Pancreas (tissue), 10 donors: ENCODE measurements around the gene SIT1. TPM values are rescaled to one million over a fixed set of nuclear protein-coding genes. Genes with fewer than 3 reads are reported as not detected.
A peak's percentile ranks its signal among the peaks of the same experiment; 100 is the strongest.
"Not testable (repeated sequence)": the region's sequence is repeated elsewhere in the genome, so short reads cannot be mapped to it uniquely, and the experiment has no call there.

Experiments
- ATAC-seq, 4 donors: fragments of 200-7000 bp; cut with Tn5 transposase; one replicate each; pipeline versions ENCODE4 v1.8.0 to v1.9.1; 2020; ENCODE audit warnings: mild to moderate bottlenecking in 4 of 4, moderate library complexity in 4 of 4
- DNase-seq, 6 donors: peaks; one replicate each; pipeline ENCODE4 v3.0.0-alpha.2; 2020
- FAIRE-seq: peaks from 2 replicates; lab custom pipeline; 2012; peaks lifted over from hg19 to GRCh38; lab: Jason Lieb, UNC
- H3K27ac ChIP-seq, 4 donors: fragments of 200-600 bp; sonication (generic); 1 replicate in 3 of 4; 2 replicates in 1 of 4; pipeline versions ENCODE4 v1.5.0 to v1.8.0; 2020
- H3K27me3 ChIP-seq, 4 donors: fragments of 200-600 bp; one replicate each; pipeline ENCODE4 v1.8.0; 2021
- H3K36me3 ChIP-seq, 3 donors: fragments of 200-600 bp; sonication (generic) in 1 of 3; one replicate each; pipeline versions ENCODE4 v1.5.0 to v1.8.0; 2020 to 2021
- H3K4me1 ChIP-seq, 3 donors: fragments of 200-600 bp; one replicate each; pipeline ENCODE4 v1.8.0; 2021
- H3K4me3 ChIP-seq, 4 donors: fragments of 200-600 bp; sonication (generic) in 2 of 4; one replicate each; pipeline versions ENCODE4 v1.5.0 to v1.8.0; 2020 to 2021
- H3K9me3 ChIP-seq, 4 donors: fragments of 200-600 bp; one replicate each; pipeline ENCODE4 v1.8.0; 2021
- WGBS, 2 donors: extraction: QIAGEN DNeasy Blood & Tissue Kit; methylation state at CpG; one replicate each; pipeline ENCODE4 v1.1.7; 2013; 5-methylcytosine and 5-hydroxymethylcytosine counted together
- intact Hi-C, 3 donors: fragments of 100-400 bp; cut with DNase I; formaldehyde crosslinking; loops; one replicate each; pipeline versions ENCODE4 v1.11.1 to v1.14.2; 2022
- polyA plus RNA-seq, 2 donors: library from polyadenylated mRNA; stranded (reverse); fragments of 200-250 nt; gene quantifications; one replicate each; pipeline ENCODE4 v1.2.3, GENCODE V29; 2013
- total RNA-seq, 6 donors: library from RNA; stranded (reverse); fragmentation: NEBNext Ultra II Directional in 4 of 6; extraction: Animal tissue kit (Norgen Biotek cat#: 25700) in 4 of 6; gene quantifications; one replicate each; pipeline versions ENCODE4 v1.2.1 to v1.2.4, GENCODE V29; 2021 to 2023
- TF ChIP-seq, protein P1 (sequence below), 4 donors: fragments of 200-600 bp; sonication (generic) in 3 of 4; IDR thresholded peaks; one replicate each; pipeline versions ENCODE4 v1.5.0 to v1.8.0; 2021; ENCODE audit warnings: antibody characterized with exemption in 4 of 4
- donor health status: healthy with polysubstance abuse.
- donor health status: DM: no; HTN: no; CAD: no; lungs with moderate emphysema.
- donor health status: DM: no; HTN: no; CAD: no.
- donor health status: control.
- donor health status: control.
- donor health status: Bipolar disorder and iron deficiency.
- donor health status: DM: yes; HTN: yes; CAD: no.
- donor health status: DM: no; HTN: no; CAD: no.
- donor health status: DM: no; HTN: no; CAD: no.
- donor health status: DM: yes; HTN: yes; CAD: no.

Gene SIT1
- total and polyA plus RNA-seq, 8 donors, result 0.25 to 0.59 (median 0.43) TPM; not detected in 2

DNA sequence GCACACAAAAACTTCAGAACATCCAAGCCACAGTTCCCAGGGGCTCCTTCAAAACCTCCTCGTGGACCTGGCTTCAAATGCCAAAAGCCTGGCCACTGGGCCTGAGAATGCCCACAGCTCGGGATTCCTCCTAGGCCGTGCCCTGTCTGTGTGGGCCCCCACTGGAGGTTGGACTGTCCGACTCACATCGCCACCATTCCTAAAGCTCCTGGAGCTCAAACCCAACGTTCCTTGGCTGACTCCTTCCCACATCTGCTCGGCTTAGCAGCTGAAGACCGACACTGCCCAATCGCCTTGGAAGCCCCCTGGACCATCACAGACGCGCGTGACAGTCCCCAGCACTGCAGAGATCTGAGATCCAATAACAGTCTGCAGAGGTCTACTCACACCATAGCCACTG lies 7.7 kb downstream of the SIT1 start:
- no peak overlapping the region for H3K27ac ChIP-seq
- H3K4me1 ChIP-seq, result peaks cover 0 to 6% (median 0%) of the 10 kb centered on the region in 3 donors
- intact Hi-C loops, result loop anchor here in 1 of 3 donors (10.0 kb wide), 1 partner anchor 62 kb away; no protein-coding TSS in a partner anchor
- no peaks in the 10 kb centered on the region for H3K9me3 ChIP-seq
- DNase-seq, result peak in 1 of 6 donors; percentile 16
- no peaks in the 10 kb centered on the region for H3K36me3 ChIP-seq
- FAIRE-seq, result no peak
- no peaks in the 10 kb centered on the region for H3K27me3 ChIP-seq
- TF ChIP-seq, protein P1, sequence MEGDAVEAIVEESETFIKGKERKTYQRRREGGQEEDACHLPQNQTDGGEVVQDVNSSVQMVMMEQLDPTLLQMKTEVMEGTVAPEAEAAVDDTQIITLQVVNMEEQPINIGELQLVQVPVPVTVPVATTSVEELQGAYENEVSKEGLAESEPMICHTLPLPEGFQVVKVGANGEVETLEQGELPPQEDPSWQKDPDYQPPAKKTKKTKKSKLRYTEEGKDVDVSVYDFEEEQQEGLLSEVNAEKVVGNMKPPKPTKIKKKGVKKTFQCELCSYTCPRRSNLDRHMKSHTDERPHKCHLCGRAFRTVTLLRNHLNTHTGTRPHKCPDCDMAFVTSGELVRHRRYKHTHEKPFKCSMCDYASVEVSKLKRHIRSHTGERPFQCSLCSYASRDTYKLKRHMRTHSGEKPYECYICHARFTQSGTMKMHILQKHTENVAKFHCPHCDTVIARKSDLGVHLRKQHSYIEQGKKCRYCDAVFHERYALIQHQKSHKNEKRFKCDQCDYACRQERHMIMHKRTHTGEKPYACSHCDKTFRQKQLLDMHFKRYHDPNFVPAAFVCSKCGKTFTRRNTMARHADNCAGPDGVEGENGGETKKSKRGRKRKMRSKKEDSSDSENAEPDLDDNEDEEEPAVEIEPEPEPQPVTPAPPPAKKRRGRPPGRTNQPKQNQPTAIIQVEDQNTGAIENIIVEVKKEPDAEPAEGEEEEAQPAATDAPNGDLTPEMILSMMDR (IDR thresholded peaks at IDR 0.05), result no peak
- ATAC-seq, result no peak
- 85 to 89% methylated on average over 12 of the region's 12 CpGs for WGBS, 2 donors
- H3K4me3 ChIP-seq, result no peak overlapping the region

DNA sequence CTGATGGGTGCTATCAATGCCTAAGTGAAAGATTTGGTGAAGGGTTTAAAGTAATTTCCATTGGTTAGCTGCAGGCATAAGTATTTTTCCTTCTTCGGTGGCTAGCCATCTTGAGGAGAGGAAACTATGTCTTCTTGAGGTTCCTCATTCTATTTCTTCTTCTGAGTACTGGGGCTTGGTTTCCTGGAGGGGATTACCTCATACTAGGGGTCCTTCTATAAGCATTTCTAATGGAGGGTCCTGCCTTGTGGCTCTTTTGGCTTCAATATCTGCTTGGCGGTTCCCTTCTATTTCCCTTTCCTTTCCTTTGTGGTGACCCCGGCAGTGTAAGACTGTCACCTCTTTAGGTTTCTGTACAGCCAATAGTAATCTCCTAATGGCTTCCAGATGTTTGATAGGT lies 9.3 kb downstream of the SIT1 start:
- not testable (repeated sequence) for FAIRE-seq, H3K9me3 ChIP-seq, H3K27me3 ChIP-seq, H3K4me3 ChIP-seq, H3K36me3 ChIP-seq, H3K27ac ChIP-seq, H3K4me1 ChIP-seq, DNase-seq, ATAC-seq
- intact Hi-C loops, result loop anchor here in 1 of 3 donors (10.0 kb wide), 1 partner anchor 63 kb away; no protein-coding TSS in a partner anchor
- 91 to 95% methylated on average over 3 of the region's 3 CpGs for WGBS, 2 donors

DNA sequence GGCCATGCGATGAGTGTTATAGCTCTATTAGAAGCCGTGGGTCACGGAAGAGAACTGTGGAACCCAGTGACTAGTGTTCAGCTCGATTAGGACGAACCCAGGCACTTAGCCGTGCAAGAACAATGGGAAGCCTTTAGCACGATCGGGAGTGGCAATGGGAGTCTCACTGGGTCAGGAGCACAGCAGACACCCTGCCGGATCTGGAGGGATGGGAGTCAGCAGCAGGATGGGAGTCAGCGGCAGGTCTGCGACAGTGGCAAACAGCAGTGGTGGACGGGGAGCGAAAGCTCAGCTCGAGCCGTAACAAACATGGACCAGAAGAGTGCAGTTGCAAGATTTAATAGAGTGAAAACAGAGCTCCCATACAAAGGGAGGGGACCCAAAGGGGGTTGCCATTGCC lies 10.3 kb downstream of the SIT1 start:
- not testable (repeated sequence) for H3K36me3 ChIP-seq, H3K27ac ChIP-seq, H3K9me3 ChIP-seq, FAIRE-seq, ATAC-seq, H3K27me3 ChIP-seq, H3K4me1 ChIP-seq, H3K4me3 ChIP-seq
- peak in 1 of 6 donors; percentile 23 for DNase-seq
- 94 to 96% methylated on average over 15 of the region's 15 CpGs for WGBS, 2 donors
- intact Hi-C loops, result loop anchor here in 1 of 3 donors (10.0 kb wide), 1 partner anchor 64 kb away; no protein-coding TSS in a partner anchor

DNA sequence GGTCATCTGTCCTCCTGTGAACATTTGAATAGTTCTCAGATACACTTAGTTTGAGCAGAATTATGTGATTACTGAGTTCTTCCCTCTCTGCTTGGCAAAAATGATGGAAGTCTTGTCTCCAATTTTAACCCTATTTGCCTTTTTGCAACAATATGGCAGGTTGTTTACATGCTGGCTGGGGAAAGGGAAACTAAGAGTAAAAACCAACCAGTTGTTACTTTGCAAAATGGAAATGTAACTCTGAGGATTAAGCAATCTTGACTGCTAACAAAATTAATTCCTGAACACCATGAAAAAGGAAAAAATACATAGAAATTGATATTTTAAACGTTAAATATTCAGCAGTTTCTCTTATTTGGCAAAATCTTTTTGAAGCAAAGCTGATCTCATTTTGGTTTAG lies 11.1 kb downstream of the SIT1 start:
- no peak overlapping the region for H3K27ac ChIP-seq
- no peaks in the 10 kb centered on the region for H3K9me3 ChIP-seq
- no peaks in the 10 kb centered on the region for H3K27me3 ChIP-seq
- WGBS, 2 donors, result 69 to 83% methylated on average over 1 of the region's 1 CpG
- no peaks in the 10 kb centered on the region for H3K4me1 ChIP-seq
- no peaks in the 10 kb centered on the region for H3K36me3 ChIP-seq
- H3K4me3 ChIP-seq, result no peak overlapping the region
- intact Hi-C loops, result loop anchor here in 1 of 3 donors (10.0 kb wide), 1 partner anchor 65 kb away; no protein-coding TSS in a partner anchor
- ATAC-seq (no peak), DNase-seq (no peak), FAIRE-seq (no peak)
- TF ChIP-seq, protein P1 (IDR thresholded peaks at IDR 0.05), result no peak

DNA sequence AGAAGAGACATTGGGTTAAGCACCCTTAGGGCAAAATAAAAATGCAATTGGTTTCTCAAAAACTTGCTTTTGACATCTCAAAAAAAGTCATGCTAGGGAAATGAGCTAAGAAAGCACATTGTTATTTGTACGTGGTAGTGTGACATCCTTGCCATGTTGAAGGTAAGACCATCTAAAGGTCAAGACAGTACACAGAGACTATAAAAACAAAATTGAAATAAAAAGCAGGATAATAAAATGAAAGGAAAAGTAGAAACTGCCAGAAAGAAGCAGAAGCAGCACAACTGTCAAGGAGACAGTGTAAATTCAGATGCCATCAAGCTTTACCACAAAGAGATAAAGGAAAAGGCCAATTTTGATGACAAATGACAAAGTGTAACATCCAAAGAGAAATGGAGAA lies 11.5 kb downstream of the SIT1 start:
- ATAC-seq, H3K9me3 ChIP-seq, DNase-seq, H3K36me3 ChIP-seq, H3K27ac ChIP-seq, intact Hi-C loops, H3K27me3 ChIP-seq, FAIRE-seq, H3K4me3 ChIP-seq, H3K4me1 ChIP-seq: not testable (repeated sequence)
- 83 to 93% methylated on average over 1 of the region's 1 CpG for WGBS, 2 donors

DNA sequence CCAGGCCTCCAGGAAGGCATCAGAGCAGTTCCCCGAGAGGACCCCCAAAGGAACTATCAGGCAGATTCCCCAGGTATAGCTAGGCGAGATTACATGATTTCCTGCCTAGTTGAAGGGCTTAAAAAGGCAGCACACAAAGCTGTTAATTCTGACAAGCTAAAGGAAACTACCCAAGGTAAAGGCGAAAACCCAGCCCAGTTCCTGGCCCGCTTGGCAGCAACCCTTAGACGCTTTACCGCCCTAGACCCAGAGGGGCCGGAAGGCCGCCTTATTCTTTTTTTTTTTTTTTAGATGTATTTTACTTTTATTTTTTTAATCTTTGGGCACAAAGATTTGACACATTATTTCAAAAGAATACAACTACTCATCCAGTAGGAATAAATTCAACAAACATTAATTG lies 12.0 kb downstream of the SIT1 start:
- DNase-seq, H3K9me3 ChIP-seq, intact Hi-C loops, FAIRE-seq, H3K27ac ChIP-seq, H3K36me3 ChIP-seq, H3K27me3 ChIP-seq, H3K4me3 ChIP-seq, ATAC-seq, H3K4me1 ChIP-seq: not testable (repeated sequence)
- 81 to 87% methylated on average over 7 of the region's 8 CpGs for WGBS, 2 donors

DNA sequence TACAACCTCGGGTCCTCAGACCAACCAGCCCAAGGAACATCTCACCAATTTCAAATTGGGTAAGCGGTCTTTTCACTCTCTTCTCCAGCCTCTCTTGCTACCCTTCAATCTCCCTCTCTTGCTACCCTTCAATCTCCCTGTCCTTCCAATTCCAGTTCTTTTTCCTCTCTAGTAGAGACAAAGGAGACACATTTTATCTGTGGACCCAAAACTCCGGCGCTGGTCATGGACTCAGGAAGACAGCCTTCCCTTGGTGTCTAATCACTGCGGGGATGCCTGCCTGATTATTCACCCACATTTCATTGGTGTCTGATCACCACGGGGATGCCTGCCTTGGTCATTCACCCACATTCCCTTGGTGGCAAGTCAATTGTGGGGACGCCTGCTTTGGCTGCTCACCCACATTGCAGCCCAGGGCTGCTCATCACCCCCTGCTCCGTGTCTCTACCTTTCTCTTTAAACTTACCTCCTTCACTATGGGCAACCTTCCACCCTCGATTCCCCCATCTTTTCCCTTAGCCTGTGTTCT lies 13.2 kb downstream of the SIT1 start:
- H3K27me3 ChIP-seq, intact Hi-C loops, H3K9me3 ChIP-seq, DNase-seq, H3K27ac ChIP-seq, H3K4me1 ChIP-seq, ATAC-seq, H3K36me3 ChIP-seq, H3K4me3 ChIP-seq, FAIRE-seq: not testable (repeated sequence)
- WGBS, 2 donors, result 89 to 92% methylated on average over 9 of the region's 9 CpGs

DNA sequence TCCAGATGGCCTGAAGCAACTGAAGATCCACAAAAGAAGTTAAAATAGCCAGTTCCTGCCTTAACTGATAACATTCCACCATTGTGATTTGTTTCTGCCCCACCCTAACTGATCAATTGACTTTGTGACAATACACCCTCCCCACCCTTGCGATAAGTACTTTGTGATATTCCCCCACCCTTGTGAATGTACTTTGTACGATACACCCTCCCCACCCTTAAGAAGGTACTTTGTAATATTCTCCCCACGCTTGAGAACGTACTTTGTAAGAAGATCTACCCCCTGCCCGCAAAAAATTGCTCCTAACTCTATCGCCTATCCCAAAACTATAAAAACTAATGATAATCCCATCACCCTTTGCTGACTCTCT lies 13.9 kb downstream of the SIT1 start:
- H3K4me1 ChIP-seq, H3K27me3 ChIP-seq, H3K9me3 ChIP-seq, ATAC-seq, H3K36me3 ChIP-seq, FAIRE-seq, intact Hi-C loops, DNase-seq, H3K4me3 ChIP-seq: not testable (repeated sequence)
- WGBS, 2 donors, result 97 to 98% methylated on average over 6 of the region's 6 CpGs
- H3K27ac ChIP-seq, result peak overlapping the region in 1 of 4 donors; percentile 37
